ENCODE measurements around the gene SMIM38. TPM values are rescaled to one million over a fixed set of nuclear protein-coding genes. Genes with fewer than 3 reads are reported as not detected.
"Not testable (repeated sequence)": the region's sequence is repeated elsewhere in the genome, so short reads cannot be mapped to it uniquely, and the experiment has no call there.

Gene SMIM38
- total and polyA plus RNA-seq, 5 experiments from 2014 or later: 0.11 to 0.49 (median 0.36) TPM; not detected in 2

- no peak for ATAC-seq
- Mint-ChIP-seq H3K4me1 (peaks cover 0 to 8% (median 7%) of the 10 kb centered on the region in 4 donors), H3K36me3 (peaks cover 2 to 22% (median 21%) of the 10 kb centered on the region in 3 donors), H3K27me3 (no peaks in the 10 kb centered on the region), H3K27ac (peak overlapping the region in 2 of 10 donors; percentile 40 to 61), H3K9me3 (peaks cover 5 to 46% (median 23%) of the 10 kb centered on the region in 9 donors), H3K4me3 (no peak overlapping the region)
- POLR2A ChIA-PET: no interaction called here
- DNase-seq: no peak
Measured at GRCh38 chr11:69148806-69149205, 6.9 kb upstream of the SMIM38 start.

DNA sequence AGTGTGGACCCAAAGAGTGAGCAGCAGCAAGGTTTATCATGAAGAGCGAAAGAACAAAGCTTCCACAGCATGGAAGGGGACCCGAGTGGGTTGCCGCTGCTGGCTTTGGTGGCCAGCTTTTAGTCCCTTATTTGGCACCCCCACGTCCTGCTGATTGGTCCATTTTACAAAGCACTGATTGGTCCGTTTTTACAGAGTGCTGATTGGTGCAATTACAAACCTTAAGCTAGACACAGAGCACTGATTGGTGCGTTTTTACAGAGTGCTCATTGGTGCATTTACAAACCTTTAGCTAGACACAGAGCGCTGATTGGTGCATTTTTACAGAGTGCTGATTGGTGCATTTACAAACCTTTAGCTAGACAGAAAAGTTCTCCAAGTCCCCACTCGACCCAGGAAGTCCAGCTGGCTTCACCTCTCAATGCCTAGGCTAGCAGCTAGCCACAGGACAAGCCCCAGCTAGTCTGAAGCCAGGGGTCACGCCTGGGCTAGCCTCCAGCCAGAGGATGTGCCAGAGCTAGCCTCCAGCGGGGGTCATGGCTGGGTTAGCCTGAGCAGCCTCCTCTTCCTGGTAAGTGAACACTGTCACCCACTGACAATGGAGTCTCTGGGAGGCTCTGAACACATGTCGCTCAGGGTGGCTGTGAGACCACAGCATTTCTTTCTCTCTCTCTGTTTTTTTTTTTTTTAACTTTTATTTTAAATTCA lies 6.2 kb upstream of the SMIM38 start:
- POLR2A ChIA-PET, ATAC-seq, H3K27me3 Mint-ChIP-seq, H3K4me1 Mint-ChIP-seq, H3K4me3 Mint-ChIP-seq, DNase-seq: not testable (repeated sequence)
- peaks cover 2 to 22% (median 21%) of the 10 kb centered on the region in 3 donors for H3K36me3 Mint-ChIP-seq
- peaks cover 5 to 39% (median 23%) of the 10 kb centered on the region in 9 donors for H3K9me3 Mint-ChIP-seq
- peak overlapping the region in 1 of 10 donors; percentile 1 for H3K27ac Mint-ChIP-seq

- Mint-ChIP-seq H3K4me3 (no peak overlapping the region), H3K36me3 (peaks cover 2 to 21% (median 19%) of the 10 kb centered on the region in 3 donors), H3K27me3 (no peaks in the 10 kb centered on the region), H3K4me1 (peaks cover 0 to 8% (median 7%) of the 10 kb centered on the region in 4 donors), H3K27ac (no peak overlapping the region), H3K9me3 (peaks cover 5 to 34% (median 20%) of the 10 kb centered on the region in 9 donors)
- ATAC-seq (no peak), DNase-seq (no peak)
- POLR2A ChIA-PET: no interaction called here
Measured at GRCh38 chr11:69150175-69150574, 5.6 kb upstream of the SMIM38 start.

DNA sequence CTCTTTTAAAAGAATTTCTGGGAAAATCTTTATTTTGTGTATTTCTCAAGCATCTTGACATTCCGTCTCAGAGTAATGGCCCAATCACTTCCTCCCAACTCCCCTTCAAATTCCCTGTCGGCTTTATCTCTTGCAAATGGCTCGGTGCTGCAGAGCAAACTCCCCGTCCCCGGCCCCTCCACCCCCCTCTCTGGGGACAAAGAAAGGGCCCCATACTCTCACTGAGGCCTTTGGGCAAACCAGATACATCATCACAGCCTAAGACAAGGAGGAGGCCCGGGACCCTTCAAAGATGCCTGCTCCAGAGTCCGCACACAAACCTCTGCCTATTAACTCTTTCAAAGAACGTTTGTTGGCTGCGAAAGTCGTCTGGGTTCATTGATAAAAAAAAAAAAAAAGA lies 3.9 kb upstream of the SMIM38 start:
- H3K4me1 Mint-ChIP-seq: peaks cover 0 to 11% (median 7%) of the 10 kb centered on the region in 4 donors
- ATAC-seq (no peak), DNase-seq (no peak)
- peaks cover 2 to 6% (median 5%) of the 10 kb centered on the region in 3 donors for H3K36me3 Mint-ChIP-seq
- no peak overlapping the region for H3K4me3 Mint-ChIP-seq
- peaks cover 0 to 5% (median 0%) of the 10 kb centered on the region in 5 donors for H3K27me3 Mint-ChIP-seq
- POLR2A ChIA-PET: no interaction called here
- peaks cover 0 to 18% (median 7%) of the 10 kb centered on the region in 9 donors for H3K9me3 Mint-ChIP-seq
- H3K27ac Mint-ChIP-seq: no peak overlapping the region

DNA sequence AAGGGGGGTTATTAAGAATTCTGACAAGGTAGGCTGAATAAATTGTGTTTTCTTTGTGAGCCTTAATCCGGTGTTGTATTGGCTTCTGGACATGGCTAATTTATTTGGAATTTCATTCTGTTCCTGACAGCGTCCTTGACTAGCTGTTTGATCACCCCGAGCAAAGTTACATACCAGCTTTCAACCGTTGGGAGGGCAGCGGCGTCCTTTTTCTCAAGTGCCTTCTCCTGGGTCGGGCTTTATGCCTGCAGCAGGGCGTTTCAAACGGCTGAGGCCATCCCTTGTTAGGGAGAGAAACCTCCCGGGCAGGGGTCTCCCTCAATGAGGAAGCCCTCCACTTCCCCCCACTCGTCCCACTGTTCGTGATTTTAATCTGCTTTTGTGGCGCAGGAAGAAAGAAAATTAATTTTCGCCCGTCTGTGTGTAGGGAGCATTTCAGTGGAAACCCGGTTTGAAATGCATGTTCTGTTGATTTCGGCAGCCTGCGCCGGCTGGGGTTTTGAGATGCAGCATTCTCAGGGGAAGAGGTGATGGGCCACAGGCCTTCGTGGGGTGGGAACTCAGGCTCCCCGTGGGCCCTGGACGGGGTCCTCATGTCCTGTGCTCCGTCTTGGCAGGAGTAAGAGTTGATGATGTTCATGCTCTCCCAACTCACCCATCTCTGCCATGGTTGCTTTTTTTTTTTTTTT lies 2.9 kb upstream of the SMIM38 start:
- Mint-ChIP-seq H3K27ac (no peak overlapping the region), H3K27me3 (peaks cover 0 to 5% (median 0%) of the 10 kb centered on the region in 5 donors), H3K9me3 (peaks cover 0 to 18% (median 4%) of the 10 kb centered on the region in 9 donors), H3K36me3 (peaks cover 0 to 4% (median 2%) of the 10 kb centered on the region in 3 donors), H3K4me1 (peaks cover 0 to 13% (median 7%) of the 10 kb centered on the region in 4 donors), H3K4me3 (no peak overlapping the region)
- DNase-seq (no peak), ATAC-seq (no peak)
- POLR2A ChIA-PET: interaction anchor here (0.8 kb wide), 1 partner anchor 13 kb away, joined by 7 read pairs; no protein-coding TSS in a partner anchor

- POLR2A ChIA-PET: interaction anchor here (0.8 kb wide), 1 partner anchor 13 kb away, joined by 7 read pairs; no protein-coding TSS in a partner anchor
- Mint-ChIP-seq H3K27me3 (peaks cover 0 to 5% (median 0%) of the 10 kb centered on the region in 5 donors), H3K4me1 (peaks cover 0 to 11% (median 5%) of the 10 kb centered on the region in 4 donors), H3K9me3 (peaks cover 0 to 15% (median 2%) of the 10 kb centered on the region in 9 donors), H3K36me3 (peaks cover 0 to 3% (median 2%) of the 10 kb centered on the region in 3 donors), H3K4me3 (no peak overlapping the region), H3K27ac (no peak overlapping the region)
- DNase-seq (no peak), ATAC-seq (no peak)
Measured at GRCh38 chr11:69153661-69154060, 2.1 kb upstream of the SMIM38 start.

DNA sequence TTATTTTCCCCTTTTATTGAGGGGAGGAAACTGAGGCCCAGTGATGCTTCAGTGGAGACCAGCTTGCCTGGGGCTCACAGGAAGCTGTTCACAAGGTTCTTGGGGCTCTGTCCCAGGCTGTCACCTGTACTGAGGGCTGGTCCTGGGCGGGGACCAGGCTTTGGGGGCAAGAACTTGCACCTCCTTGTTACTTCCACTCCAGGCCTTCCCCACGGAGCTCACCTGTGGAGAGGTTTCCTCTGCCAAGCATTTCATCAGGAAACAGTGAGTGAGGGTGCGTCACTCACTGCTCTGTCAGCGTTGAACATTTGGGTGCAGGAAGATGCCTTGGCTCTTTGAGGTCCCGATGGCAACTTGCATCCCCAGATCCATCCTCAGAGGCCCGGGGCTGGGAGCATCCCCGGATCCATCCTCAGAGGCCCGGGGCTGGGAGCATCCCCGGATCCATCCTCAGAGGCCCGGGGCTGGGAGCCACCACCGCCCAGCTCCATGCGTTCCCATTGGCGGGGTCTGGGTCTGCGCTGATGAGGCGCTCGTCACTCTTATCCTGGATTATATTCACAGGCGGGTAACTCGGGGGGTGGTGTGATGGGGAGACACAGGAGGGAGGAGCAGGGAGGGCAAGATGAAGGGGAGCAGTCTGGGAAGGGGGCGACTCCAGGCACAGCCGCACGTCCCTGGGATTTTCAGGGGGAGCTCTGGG lies 1.4 kb upstream of the SMIM38 start:
- POLR2A ChIA-PET: no interaction called here
- Mint-ChIP-seq H3K36me3 (peaks cover 0 to 3% (median 0%) of the 10 kb centered on the region in 3 donors), H3K9me3 (peaks cover 0 to 10% (median 0%) of the 10 kb centered on the region in 9 donors), H3K4me1 (peaks cover 0 to 7% (median under 1%) of the 10 kb centered on the region in 4 donors), H3K27me3 (peaks cover 0 to 7% (median 0%) of the 10 kb centered on the region in 5 donors), H3K4me3 (no peak overlapping the region), H3K27ac (no peak overlapping the region)
- ATAC-seq (no peak), DNase-seq (no peak)

GRCh38 chr11:69154938-69155301 lies 815 bp upstream of the SMIM38 start:
- no peak overlapping the region for H3K27ac Mint-ChIP-seq
- peaks cover 0 to 3% (median 0%) of the 10 kb centered on the region in 3 donors for H3K36me3 Mint-ChIP-seq

GRCh38 chr11:69156235-69156639 lies 502 bp downstream of the SMIM38 start:
- DNase-seq (no peak), ATAC-seq (no peak)
- H3K4me1 Mint-ChIP-seq: peaks cover 0 to 7% (median under 1%) of the 10 kb centered on the region in 4 donors
- H3K27ac Mint-ChIP-seq: no peak overlapping the region
- no peak overlapping the region for H3K4me3 Mint-ChIP-seq
- no peaks in the 10 kb centered on the region for H3K36me3 Mint-ChIP-seq
- H3K9me3 Mint-ChIP-seq: no peaks in the 10 kb centered on the region
- peaks cover 0 to 9% (median 0%) of the 10 kb centered on the region in 5 donors for H3K27me3 Mint-ChIP-seq
- POLR2A ChIA-PET: no interaction called here

More at GRCh38 chr11:69154938-69155301, 815 bp upstream of the SMIM38 start:
- peaks cover 0 to 9% (median 0%) of the 10 kb centered on the region in 5 donors for H3K27me3 Mint-ChIP-seq
- no peak overlapping the region for H3K4me3 Mint-ChIP-seq
- POLR2A ChIA-PET: no interaction called here
- H3K4me1 Mint-ChIP-seq: peaks cover 0 to 7% (median under 1%) of the 10 kb centered on the region in 4 donors
- peaks cover 0 to 10% (median 0%) of the 10 kb centered on the region in 9 donors for H3K9me3 Mint-ChIP-seq
- no peak for DNase-seq
- ATAC-seq: no peak

DNA sequence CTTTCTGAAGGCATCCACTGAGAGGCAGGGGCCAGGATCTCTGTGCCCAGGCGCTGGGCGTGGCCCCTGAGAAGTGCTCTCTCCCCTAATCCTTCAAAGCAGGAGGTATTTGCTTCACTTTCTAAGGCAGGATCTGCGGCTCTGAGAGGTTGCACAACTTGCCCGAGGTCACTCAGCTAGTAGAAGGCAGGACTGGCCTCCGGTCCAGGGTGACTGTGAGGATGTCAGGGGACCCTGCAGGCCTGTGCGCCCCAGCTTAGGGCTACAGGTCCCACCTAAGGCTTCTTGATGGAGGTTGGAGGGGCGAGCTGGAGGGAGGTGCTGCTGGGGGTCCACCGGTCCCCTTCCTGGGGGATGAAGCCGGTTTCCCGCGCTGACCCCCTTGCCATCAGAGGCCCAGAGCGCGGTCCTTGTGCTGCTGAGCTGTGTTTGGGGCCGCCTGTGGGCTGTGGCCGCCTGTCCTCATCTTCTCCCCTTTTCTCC lies 979 bp downstream of the SMIM38 start:
- no peak overlapping the region for H3K4me3 Mint-ChIP-seq
- DNase-seq: no peak
- H3K9me3 Mint-ChIP-seq: no peaks in the 10 kb centered on the region
- peaks cover 0 to 9% (median 0%) of the 10 kb centered on the region in 5 donors for H3K27me3 Mint-ChIP-seq
- ATAC-seq: no peak
- H3K27ac Mint-ChIP-seq: no peak overlapping the region
- POLR2A ChIA-PET: no interaction called here
- H3K36me3 Mint-ChIP-seq: peaks cover 0 to 5% (median 0%) of the 10 kb centered on the region in 3 donors
- peaks cover 0 to 7% (median under 1%) of the 10 kb centered on the region in 4 donors for H3K4me1 Mint-ChIP-seq

DNA sequence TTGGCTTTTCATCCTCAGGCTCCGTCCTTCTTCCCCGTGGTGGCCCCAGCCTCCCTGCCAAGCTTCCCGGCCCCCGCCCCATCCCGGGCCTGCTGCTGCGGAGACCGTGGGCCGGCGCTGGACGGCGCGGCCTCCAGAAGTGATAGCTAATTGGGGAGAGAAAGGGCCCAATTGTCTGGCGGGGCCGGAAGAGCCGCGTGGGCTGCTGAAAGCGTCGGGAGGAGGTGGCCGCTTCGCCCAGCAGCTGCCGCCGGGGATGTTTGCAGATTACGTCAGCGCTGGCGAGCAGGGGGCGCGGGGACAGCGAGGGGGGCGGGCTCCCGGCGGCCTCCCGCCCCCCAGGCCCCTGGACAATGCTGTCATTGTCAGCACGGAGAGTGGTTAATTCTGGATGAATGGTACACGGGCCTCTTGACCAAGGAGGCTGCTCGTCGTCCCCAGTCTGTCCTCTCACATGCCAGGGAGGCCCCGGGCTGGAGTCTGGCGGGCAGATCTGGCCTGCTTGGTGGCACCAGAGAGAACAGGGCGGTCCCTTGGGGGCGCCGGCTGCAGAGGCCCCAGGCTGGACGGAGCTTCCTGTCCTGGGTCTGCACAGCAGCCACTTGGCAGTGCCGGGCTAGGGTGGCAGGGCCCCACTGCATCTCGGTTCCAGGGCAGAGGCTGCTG lies 1.6 kb downstream of the SMIM38 start:
- Mint-ChIP-seq H3K9me3 (peaks cover 0 to 2% (median 0%) of the 10 kb centered on the region in 9 donors), H3K4me1 (peaks cover 0 to 7% (median under 1%) of the 10 kb centered on the region in 4 donors), H3K4me3 (no peak overlapping the region), H3K27me3 (peaks cover 0 to 9% (median 0%) of the 10 kb centered on the region in 5 donors), H3K27ac (no peak overlapping the region), H3K36me3 (peaks cover 0 to 10% (median 0%) of the 10 kb centered on the region in 3 donors)
- DNase-seq (no peak), ATAC-seq (no peak)
- POLR2A ChIA-PET: no interaction called here

DNA sequence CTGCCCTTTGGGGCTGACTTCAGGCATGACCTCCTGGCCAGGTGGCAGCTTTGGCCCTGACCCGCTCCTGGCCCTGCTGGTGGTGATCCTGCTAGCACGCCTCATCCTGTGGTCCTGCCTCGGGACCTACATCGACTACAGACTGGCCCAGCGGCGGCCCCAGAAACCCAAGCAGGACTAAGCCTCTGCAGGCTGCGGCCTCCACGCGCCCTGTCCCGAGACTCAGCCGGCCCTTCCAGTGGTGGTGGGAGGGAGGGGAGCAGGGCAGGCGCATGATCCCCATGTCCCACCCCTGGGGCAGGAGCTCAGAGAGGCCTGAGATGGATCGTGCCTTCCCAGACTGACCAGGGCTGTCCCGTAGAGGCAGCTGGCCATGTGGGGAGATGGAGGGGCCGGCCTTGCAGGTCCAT lies 2.1 kb downstream of the SMIM38 start:
- POLR2A ChIA-PET: no interaction called here
- H3K9me3 Mint-ChIP-seq: peaks cover 0 to 8% (median 2%) of the 10 kb centered on the region in 9 donors
- H3K4me1 Mint-ChIP-seq: peaks cover 0 to 7% (median under 1%) of the 10 kb centered on the region in 4 donors
- no peak overlapping the region for H3K4me3 Mint-ChIP-seq
- peaks cover 0 to 15% (median 0%) of the 10 kb centered on the region in 3 donors for H3K36me3 Mint-ChIP-seq
- H3K27me3 Mint-ChIP-seq: peaks cover 0 to 9% (median 0%) of the 10 kb centered on the region in 5 donors
- ATAC-seq: no peak
- no peak for DNase-seq
- H3K27ac Mint-ChIP-seq: no peak overlapping the region
